Large intestine (tissue), 1 donor: Measurements from ENCODE around the gene ULK3. TPM values are rescaled to one million over a fixed set of nuclear protein-coding genes. Genes with fewer than 3 reads are reported as not detected.

Source experiments
- polyA plus RNA-seq: library from polyadenylated mRNA; unstranded; fragments of 120-200 nt; gene quantifications from one replicate; pipeline ENCODE4 v1.2.1, GENCODE V29; 2013

The ULK3 gene
- polyA plus RNA-seq, 1 donor: 83.8 TPM

Other genes starting within 250 kb of the ULK3 start
- 67.3 TPM for gene CLK3, start 227.3 kb downstream of the ULK3 start, polyA plus RNA-seq
- 31.1 TPM for gene EDC3, start 147.1 kb downstream of the ULK3 start, polyA plus RNA-seq
- 0.54 TPM for gene CYP1A1, start 117.6 kb downstream of the ULK3 start, polyA plus RNA-seq
- not detected for gene CYP1A2, start 94.3 kb downstream of the ULK3 start, polyA plus RNA-seq
- gene CSK, start 61.1 kb downstream of the ULK3 start, polyA plus RNA-seq: 62.4 TPM
- gene LMAN1L, start 30.3 kb downstream of the ULK3 start, polyA plus RNA-seq: not detected
- gene CPLX3, start 16.5 kb downstream of the ULK3 start, polyA plus RNA-seq: not detected
- 104 TPM for gene SCAMP2, start 30.2 kb upstream of the ULK3 start, polyA plus RNA-seq
- 51.0 TPM for gene MPI, start 46.9 kb upstream of the ULK3 start, polyA plus RNA-seq
- 44.7 TPM for gene FAM219B, start 63.7 kb upstream of the ULK3 start, polyA plus RNA-seq
- gene COX5A, start 94.9 kb upstream of the ULK3 start, polyA plus RNA-seq: 238 TPM
- 6.2 TPM for gene RPP25, start 113.6 kb upstream of the ULK3 start, polyA plus RNA-seq
- gene SCAMP5, start 152.4 kb upstream of the ULK3 start, polyA plus RNA-seq: 31.6 TPM
- 10.5 TPM for gene PPCDC, start 180.4 kb upstream of the ULK3 start, polyA plus RNA-seq